Fibroblast of lung (primary cell): Measurements from ENCODE around the gene ANKMY1. TPM values are rescaled to one million over a fixed set of nuclear protein-coding genes. Genes with fewer than 3 reads are reported as not detected.

ENCODE experiments used
- DNase-seq, 2 donors: peaks; one replicate each; pipeline versions ENCODE4 v3.0.0 to v3.0.0-alpha.2; 2010; ENCODE audit warnings: low read depth in 2 of 2
- H2AFZ ChIP-seq: 2 replicates; pipeline ENCODE4 v1.5.1; 2012; ENCODE audit warnings: low read length, control low read depth, inconsistent platforms
- H3K27ac ChIP-seq: 2 replicates; pipeline ENCODE4 v1.5.1; 2011; ENCODE audit warnings: low read length, control low read depth; ENCODE audit not compliant: insufficient read depth
- H3K27me3 ChIP-seq: 2 replicates; pipeline ENCODE4 v1.5.1; 2011; ENCODE audit warnings: mild to moderate bottlenecking, low read length; ENCODE audit not compliant: control insufficient read depth, insufficient read depth
- H3K36me3 ChIP-seq: 2 replicates; pipeline ENCODE4 v1.5.1; 2011; ENCODE audit warnings: low read length; ENCODE audit not compliant: control insufficient read depth, insufficient read depth
- H3K4me1 ChIP-seq: 2 replicates; pipeline ENCODE4 v1.5.1; 2011; ENCODE audit warnings: low read length; ENCODE audit not compliant: control insufficient read depth, insufficient read depth; ENCODE audit errors: extremely low read depth
- H3K4me2 ChIP-seq: 2 replicates; pipeline ENCODE4 v1.5.1; 2011; ENCODE audit warnings: low read length, control low read depth; ENCODE audit not compliant: insufficient read depth; ENCODE audit errors: extremely low read depth
- H3K4me3 ChIP-seq, 4 experiments: fragments of 200-600 bp in 1 of 4; sonication (generic) in 1 of 4; replicated peaks in 1 of 4; 2 replicates each; pipeline ENCODE4 v1.5.1; 2011 to 2016; ENCODE audit warnings: low read length in 4 of 4, low read depth in 3 of 4, mild to moderate bottlenecking in 3 of 4, control low read depth in 2 of 4, inconsistent platforms in 1 of 4, mixed read lengths in 1 of 4; ENCODE audit not compliant: insufficient read depth in 1 of 4; ENCODE audit errors: control extremely low read depth in 1 of 4
- H3K79me2 ChIP-seq: 2 replicates; pipeline ENCODE4 v1.5.1; 2012; ENCODE audit warnings: mild to moderate bottlenecking, low read length, inconsistent platforms; ENCODE audit not compliant: control insufficient read depth, insufficient read depth
- H3K9ac ChIP-seq: 2 replicates; pipeline ENCODE4 v1.5.1; 2011; ENCODE audit warnings: mild to moderate bottlenecking, low read length, control low read depth; ENCODE audit not compliant: insufficient read depth
- H3K9me3 ChIP-seq: 2 replicates; pipeline ENCODE4 v1.5.1; 2012; ENCODE audit warnings: low read depth, low read length; ENCODE audit not compliant: control insufficient read depth, insufficient read depth
- H4K20me1 ChIP-seq: 2 replicates; pipeline ENCODE4 v1.5.1; 2011; ENCODE audit warnings: low read length; ENCODE audit not compliant: control insufficient read depth, insufficient read depth; ENCODE audit errors: extremely low read depth
- CTCF ChIP-seq, 2 donors: IDR thresholded peaks in 1 of 2; conservative IDR thresholded peaks in 1 of 2; 1 replicate in 1 of 2; 2 replicates in 1 of 2; pipeline ENCODE4 v1.5.1; 2011 to 2012; ENCODE audit warnings: low read length in 2 of 2, control low read depth in 1 of 2, inconsistent platforms in 1 of 2, low read depth in 1 of 2, mild to moderate bottlenecking in 1 of 2
- EZH2 ChIP-seq: IDR thresholded peaks from 2 replicates; pipeline ENCODE4 v1.5.1; 2012; ENCODE audit warnings: low read length, control low read depth, mild to moderate bottlenecking; ENCODE audit errors: missing control alignments
- polyA plus RNA-seq, 2 donors: library from polyadenylated mRNA; depleted of rRNA in 1 of 2; stranded (reverse) in 1 of 2; unstranded in 1 of 2; fragments of >200 nt; gene quantifications; 2 replicates each; pipeline ENCODE4 v1.2.1, GENCODE V29; 2011 to 2012; ENCODE audit warnings: missing spikeins in 1 of 2
- total RNA-seq: library from RNA; depleted of rRNA; stranded (reverse); fragments of >200 nt; gene quantifications from 2 replicates; pipeline ENCODE4 v1.2.1, GENCODE V29; 2014

The ANKMY1 gene
- total and polyA plus RNA-seq, 2 donors (not counting 1 experiment from before 2014, with no cell fraction given), result 2.8 to 7.4 TPM

GRCh38 chr2:240499309-240500301 is 58.2 kb downstream of the ANKMY1 start:
- Histone ChIP-seq H3K9ac (no peak overlapping the region), H2AFZ (no peak overlapping the region), H3K9me3 (no peaks in the 10 kb centered on the region), H3K36me3 (no peaks in the 10 kb centered on the region), H3K4me1 (no peaks in the 10 kb centered on the region), H3K27me3 (no peaks in the 10 kb centered on the region), H4K20me1 (no peaks in the 10 kb centered on the region), H3K4me3 (no peak overlapping the region), H3K79me2 (no peaks in the 10 kb centered on the region), H3K27ac (no peak overlapping the region), H3K4me2 (no peak overlapping the region)
- no peak for DNase-seq
- no peak for TF ChIP-seq EZH2
- TF ChIP-seq CTCF (conservative IDR thresholded peaks at IDR 0.05 in 1 of 2, IDR thresholded peaks at IDR 0.05 in 1 of 2; ENCODE audit: low read depth in 1 of 2, low read length in 2 of 2), result no peak

DNA sequence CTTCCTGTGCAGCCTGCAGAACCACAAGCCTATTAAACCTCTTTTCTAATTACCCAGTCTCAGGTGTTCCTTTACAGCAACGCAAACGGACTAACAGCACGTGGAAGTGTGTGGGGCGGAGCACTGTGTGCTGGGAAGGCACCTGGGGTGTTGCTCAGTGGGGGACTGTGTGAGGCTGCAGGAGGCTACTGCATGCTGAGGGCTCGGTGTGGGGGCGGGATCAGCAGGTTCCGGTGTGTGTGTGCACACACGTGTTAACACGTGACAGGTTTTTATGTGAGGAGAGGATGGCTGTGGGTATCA is 58.9 kb downstream of the ANKMY1 start:
- TF ChIP-seq CTCF (conservative IDR thresholded peaks at IDR 0.05 in 1 of 2, IDR thresholded peaks at IDR 0.05 in 1 of 2; ENCODE audit: low read depth in 1 of 2, low read length in 2 of 2) (no peak), EZH2 (no peak)
- DNase-seq, result no peak
- Histone ChIP-seq H3K4me3 (no peak overlapping the region), H4K20me1 (no peaks in the 10 kb centered on the region), H3K27ac (no peak overlapping the region), H3K79me2 (no peaks in the 10 kb centered on the region), H3K27me3 (no peaks in the 10 kb centered on the region), H3K4me1 (no peaks in the 10 kb centered on the region), H3K36me3 (no peaks in the 10 kb centered on the region), H3K9me3 (no peaks in the 10 kb centered on the region), H3K9ac (no peak overlapping the region), H2AFZ (no peak overlapping the region), H3K4me2 (no peak overlapping the region)

DNA sequence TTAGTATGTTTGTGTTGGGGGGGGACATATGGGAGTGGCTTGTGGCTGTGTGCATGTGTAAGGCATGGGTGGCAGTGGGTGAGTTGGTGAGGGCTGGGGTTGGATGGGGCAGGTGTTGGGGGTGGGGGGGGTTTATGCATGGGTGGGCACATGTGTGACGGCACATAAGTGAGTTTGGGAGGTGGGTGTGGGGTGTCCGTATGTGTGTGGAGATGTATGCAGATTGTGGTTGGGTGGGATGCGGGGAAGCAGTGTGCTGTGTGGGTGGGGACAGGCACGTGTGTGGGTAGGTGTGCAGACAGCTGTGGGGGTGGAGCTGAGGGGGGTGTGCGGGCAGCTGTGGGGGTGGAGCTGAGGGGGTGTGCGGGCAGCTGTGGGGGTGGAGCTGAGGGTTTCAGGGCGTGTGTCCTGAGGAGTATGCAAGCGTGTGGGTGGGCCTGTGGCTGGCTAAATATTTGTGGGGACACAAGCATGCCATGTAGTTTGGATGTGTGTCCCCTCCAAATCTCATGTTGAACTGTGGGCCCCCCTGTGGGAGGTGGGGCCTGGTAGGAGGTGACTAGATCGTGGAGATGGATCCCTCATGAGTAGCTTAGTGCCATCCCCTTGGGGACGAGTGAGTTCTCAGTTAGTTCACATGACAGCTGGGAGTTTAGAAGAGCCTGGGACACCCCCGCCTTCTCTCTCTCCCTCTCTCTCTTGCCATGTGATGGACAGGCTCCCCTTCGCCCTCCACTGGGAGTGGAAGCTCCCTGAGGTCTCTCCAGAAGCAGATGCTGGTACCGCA is 59.4 kb downstream of the ANKMY1 start:
- H3K9ac ChIP-seq, result no peak overlapping the region
- H3K4me1 ChIP-seq, result no peaks in the 10 kb centered on the region
- no peaks in the 10 kb centered on the region for H4K20me1 ChIP-seq
- no peak overlapping the region for H2AFZ ChIP-seq
- no peak overlapping the region for H3K27ac ChIP-seq
- no peaks in the 10 kb centered on the region for H3K9me3 ChIP-seq
- no peaks in the 10 kb centered on the region for H3K79me2 ChIP-seq
- H3K27me3 ChIP-seq, result no peaks in the 10 kb centered on the region
- no peak overlapping the region for H3K4me3 ChIP-seq
- TF ChIP-seq EZH2 (no peak), CTCF (conservative IDR thresholded peaks at IDR 0.05 in 1 of 2, IDR thresholded peaks at IDR 0.05 in 1 of 2; ENCODE audit: low read depth in 1 of 2, low read length in 2 of 2) (no peak)
- H3K4me2 ChIP-seq, result no peak overlapping the region
- no peak for DNase-seq
- no peaks in the 10 kb centered on the region for H3K36me3 ChIP-seq
